Liver (tissue), 3 donors: ENCODE measurements around the gene SF1.

Experiments
- GABPA ChIP-seq, 2 donors: IDR thresholded peaks in 1 of 2; conservative IDR thresholded peaks in 1 of 2; 2 replicates each; pipeline ENCODE4 v1.6.1; 2016; ENCODE audit warnings: antibody characterized with exemption in 2 of 2, mild to moderate bottlenecking in 1 of 2, moderate library complexity in 1 of 2
- HNF4A ChIP-seq, 2 donors: conservative IDR thresholded peaks; 2 replicates each; pipeline ENCODE4 v1.6.1; 2016; ENCODE audit warnings: antibody characterized with exemption in 2 of 2, mild to moderate bottlenecking in 2 of 2
- JUND ChIP-seq, 2 donors: IDR thresholded peaks; 2 replicates each; pipeline ENCODE4 v1.6.1; 2016; ENCODE audit warnings: antibody characterized with exemption in 2 of 2
- NR2F2 ChIP-seq: IDR thresholded peaks from 2 replicates; pipeline ENCODE4 v1.6.1; 2016; ENCODE audit warnings: antibody characterized with exemption
- RAD21 ChIP-seq, 2 donors: IDR thresholded peaks; 2 replicates each; pipeline ENCODE4 v1.6.1; 2016; ENCODE audit warnings: antibody characterized with exemption in 2 of 2, mild to moderate bottlenecking in 2 of 2
- SP1 ChIP-seq: IDR thresholded peaks from 2 replicates; pipeline ENCODE4 v1.6.1; 2018; ENCODE audit warnings: antibody characterized with exemption, mild to moderate bottlenecking
- TAF1 ChIP-seq: conservative IDR thresholded peaks from 2 replicates; pipeline ENCODE4 v1.6.1; 2016; ENCODE audit warnings: antibody characterized with exemption, mild to moderate bottlenecking
- YY1 ChIP-seq: IDR thresholded peaks from 2 replicates; pipeline ENCODE4 v1.6.1; 2016; ENCODE audit warnings: antibody characterized with exemption, mild to moderate bottlenecking
- TF ChIP-seq, protein P1 (sequence below): fragments of 150-350 bp; IDR thresholded peaks from 2 replicates; pipeline ENCODE4 v1.5.1; 2017; ENCODE audit warnings: improper control_type of control experiment, low read depth, low read length; ENCODE audit not compliant: missing input control
- TF ChIP-seq, protein P2 (sequence below): IDR thresholded peaks from 2 replicates; pipeline ENCODE4 v1.6.1; 2016; ENCODE audit warnings: antibody characterized with exemption
- TF ChIP-seq, protein P3 (sequence below): IDR thresholded peaks from 2 replicates; pipeline ENCODE4 v1.6.1; 2016; ENCODE audit warnings: antibody characterized with exemption
- TF ChIP-seq, protein P4 (sequence below): IDR thresholded peaks from 2 replicates; pipeline ENCODE4 v1.6.1; 2016; ENCODE audit warnings: antibody characterized with exemption, mild to moderate bottlenecking
- donor health status: healthy.
- donor health status: healthy.

DNA sequence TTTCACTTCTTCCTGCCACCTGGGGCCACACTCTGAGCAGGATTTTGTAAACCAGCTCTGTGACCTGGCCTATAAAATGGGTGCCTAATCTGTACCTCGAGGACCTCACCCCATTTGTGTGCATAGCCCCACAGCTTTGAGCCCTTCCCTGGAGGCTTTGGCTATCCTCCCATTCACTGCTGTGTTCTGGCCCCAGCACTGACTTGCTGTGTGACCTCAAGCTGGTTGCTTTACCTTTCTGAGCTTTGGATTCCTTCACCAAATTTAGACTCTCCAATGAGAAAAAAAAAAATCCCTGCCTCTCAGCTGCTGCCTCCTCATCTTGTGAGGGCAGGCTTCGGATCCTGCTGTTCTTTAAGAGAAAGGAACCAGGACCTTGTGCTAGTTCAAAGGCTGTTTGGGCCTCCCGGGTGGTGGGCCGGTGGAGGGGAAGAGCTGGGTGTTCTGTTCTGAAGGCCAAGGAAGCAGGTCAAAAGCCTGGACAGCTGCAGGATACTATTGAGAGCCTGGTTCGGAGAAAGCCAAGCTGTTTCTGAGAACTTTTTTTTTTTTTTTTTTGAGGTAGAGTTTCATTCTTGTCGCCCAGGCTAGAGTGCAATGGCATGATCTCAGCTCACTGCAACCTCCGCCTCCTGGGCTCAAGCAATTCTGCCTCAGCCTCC lies 17.5 kb downstream of the SF1 start:
- TF ChIP-seq JUND (IDR thresholded peaks at IDR 0.05) (no peak), SP1 (no peak), YY1 (no peak), RAD21 (IDR thresholded peaks at IDR 0.05) (no peak), NR2F2 (no peak), GABPA (IDR thresholded peaks at IDR 0.05 in 1 of 2, conservative IDR thresholded peaks at IDR 0.05 in 1 of 2) (no peak), HNF4A (conservative IDR thresholded peaks at IDR 0.05) (no peak), TAF1 (no peak)
- TF ChIP-seq, protein P1, sequence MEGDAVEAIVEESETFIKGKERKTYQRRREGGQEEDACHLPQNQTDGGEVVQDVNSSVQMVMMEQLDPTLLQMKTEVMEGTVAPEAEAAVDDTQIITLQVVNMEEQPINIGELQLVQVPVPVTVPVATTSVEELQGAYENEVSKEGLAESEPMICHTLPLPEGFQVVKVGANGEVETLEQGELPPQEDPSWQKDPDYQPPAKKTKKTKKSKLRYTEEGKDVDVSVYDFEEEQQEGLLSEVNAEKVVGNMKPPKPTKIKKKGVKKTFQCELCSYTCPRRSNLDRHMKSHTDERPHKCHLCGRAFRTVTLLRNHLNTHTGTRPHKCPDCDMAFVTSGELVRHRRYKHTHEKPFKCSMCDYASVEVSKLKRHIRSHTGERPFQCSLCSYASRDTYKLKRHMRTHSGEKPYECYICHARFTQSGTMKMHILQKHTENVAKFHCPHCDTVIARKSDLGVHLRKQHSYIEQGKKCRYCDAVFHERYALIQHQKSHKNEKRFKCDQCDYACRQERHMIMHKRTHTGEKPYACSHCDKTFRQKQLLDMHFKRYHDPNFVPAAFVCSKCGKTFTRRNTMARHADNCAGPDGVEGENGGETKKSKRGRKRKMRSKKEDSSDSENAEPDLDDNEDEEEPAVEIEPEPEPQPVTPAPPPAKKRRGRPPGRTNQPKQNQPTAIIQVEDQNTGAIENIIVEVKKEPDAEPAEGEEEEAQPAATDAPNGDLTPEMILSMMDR = no peak
- TF ChIP-seq, protein P2, sequence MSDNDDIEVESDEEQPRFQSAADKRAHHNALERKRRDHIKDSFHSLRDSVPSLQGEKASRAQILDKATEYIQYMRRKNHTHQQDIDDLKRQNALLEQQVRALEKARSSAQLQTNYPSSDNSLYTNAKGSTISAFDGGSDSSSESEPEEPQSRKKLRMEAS = no peak
- TF ChIP-seq, protein P3, sequence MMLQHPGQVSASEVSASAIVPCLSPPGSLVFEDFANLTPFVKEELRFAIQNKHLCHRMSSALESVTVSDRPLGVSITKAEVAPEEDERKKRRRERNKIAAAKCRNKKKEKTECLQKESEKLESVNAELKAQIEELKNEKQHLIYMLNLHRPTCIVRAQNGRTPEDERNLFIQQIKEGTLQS = no peak
- TF ChIP-seq, protein P4, sequence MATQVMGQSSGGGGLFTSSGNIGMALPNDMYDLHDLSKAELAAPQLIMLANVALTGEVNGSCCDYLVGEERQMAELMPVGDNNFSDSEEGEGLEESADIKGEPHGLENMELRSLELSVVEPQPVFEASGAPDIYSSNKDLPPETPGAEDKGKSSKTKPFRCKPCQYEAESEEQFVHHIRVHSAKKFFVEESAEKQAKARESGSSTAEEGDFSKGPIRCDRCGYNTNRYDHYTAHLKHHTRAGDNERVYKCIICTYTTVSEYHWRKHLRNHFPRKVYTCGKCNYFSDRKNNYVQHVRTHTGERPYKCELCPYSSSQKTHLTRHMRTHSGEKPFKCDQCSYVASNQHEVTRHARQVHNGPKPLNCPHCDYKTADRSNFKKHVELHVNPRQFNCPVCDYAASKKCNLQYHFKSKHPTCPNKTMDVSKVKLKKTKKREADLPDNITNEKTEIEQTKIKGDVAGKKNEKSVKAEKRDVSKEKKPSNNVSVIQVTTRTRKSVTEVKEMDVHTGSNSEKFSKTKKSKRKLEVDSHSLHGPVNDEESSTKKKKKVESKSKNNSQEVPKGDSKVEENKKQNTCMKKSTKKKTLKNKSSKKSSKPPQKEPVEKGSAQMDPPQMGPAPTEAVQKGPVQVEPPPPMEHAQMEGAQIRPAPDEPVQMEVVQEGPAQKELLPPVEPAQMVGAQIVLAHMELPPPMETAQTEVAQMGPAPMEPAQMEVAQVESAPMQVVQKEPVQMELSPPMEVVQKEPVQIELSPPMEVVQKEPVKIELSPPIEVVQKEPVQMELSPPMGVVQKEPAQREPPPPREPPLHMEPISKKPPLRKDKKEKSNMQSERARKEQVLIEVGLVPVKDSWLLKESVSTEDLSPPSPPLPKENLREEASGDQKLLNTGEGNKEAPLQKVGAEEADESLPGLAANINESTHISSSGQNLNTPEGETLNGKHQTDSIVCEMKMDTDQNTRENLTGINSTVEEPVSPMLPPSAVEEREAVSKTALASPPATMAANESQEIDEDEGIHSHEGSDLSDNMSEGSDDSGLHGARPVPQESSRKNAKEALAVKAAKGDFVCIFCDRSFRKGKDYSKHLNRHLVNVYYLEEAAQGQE = no peak
